ENCODE measurements around the gene WDR64. TPM values are rescaled to one million over a fixed set of nuclear protein-coding genes. Genes with fewer than 3 reads are reported as not detected.
"Not testable (repeated sequence)": the region's sequence is repeated elsewhere in the genome, so short reads cannot be mapped to it uniquely, and the experiment has no call there.

The WDR64 gene
- total RNA-seq, 1 donor from 2014 or later: not detected

DNA sequence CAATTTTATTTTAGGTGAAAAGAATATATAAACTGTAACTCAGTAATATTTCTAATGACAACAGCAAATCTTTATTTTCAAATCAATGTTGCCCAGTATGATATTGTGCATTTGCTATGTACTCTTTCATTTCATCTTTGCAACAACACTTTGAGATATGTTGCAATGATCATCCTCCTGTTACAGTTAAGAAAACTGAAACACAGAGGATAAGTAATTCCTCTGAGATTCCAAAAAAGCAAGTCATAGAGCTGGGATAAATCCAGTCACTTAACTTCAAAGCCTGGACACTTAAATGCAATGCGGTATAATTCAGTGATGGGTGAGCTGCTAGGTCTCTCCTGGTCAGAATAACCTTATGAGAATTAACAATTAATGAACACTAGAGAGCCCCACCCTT lies 147.3 kb downstream of the WDR64 start:
- DNase-seq (ENCODE audit: low spot score): no peak

DNA sequence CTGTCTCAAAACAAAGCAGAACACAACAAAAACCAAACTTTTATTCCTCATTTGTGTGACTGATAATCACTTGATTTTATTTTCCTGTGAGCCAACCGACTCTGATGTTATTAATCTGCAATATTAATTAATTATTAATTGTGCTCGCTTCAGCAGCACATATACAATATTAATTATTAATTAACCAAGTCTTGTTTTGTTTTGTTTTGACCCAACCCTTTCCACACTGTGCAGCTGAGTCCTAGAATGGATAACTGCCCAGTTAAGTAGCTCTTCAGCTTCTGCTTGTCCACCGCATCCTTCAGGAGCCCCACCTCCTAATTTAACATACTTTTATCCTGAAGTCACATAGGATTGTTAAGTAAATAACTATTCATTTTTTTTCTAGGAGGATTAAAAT lies 148.6 kb downstream of the WDR64 start:
- DNase-seq (ENCODE audit: low spot score): no peak

DNA sequence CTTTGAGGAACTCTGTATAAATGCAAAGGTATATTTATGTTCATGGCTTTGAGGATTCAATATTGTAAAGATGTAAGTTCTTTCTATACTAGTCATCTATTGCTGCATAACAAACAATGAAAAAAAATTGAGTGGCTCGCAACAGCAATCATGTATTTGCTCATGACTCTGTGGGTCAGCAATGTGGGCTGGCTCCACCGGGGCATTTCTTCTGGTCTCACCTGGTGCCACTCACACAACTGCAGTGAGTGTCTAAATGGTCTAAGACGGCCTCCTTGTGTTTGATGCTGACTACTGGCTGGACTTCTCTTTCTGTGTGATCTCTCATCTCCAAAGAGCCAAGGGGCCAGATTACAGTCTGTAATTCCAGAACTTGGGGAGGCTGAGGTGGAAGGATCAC lies 150.8 kb downstream of the WDR64 start:
- no peak for DNase-seq (ENCODE audit: low spot score)

DNA sequence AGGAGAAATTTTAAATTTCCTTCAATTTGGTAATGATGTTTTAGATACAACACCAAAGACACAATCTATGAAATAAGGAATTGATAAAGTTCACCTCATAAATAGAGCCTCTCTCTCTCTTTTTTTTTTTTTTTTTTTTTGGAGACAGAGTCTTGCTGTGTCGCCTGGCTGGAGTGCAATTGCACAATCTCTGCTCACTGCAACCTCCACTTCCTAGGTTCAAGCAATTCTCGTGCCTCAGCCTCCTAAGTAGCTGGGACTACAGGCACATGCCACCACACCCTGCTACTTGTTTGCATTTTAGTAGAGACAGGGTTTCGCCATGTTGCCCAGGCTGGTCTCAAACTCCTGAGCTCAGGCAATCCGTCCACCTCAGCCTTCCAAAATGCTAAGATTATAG lies 152.6 kb downstream of the WDR64 start:
- DNase-seq (ENCODE audit: low spot score): not testable (repeated sequence)

DNA sequence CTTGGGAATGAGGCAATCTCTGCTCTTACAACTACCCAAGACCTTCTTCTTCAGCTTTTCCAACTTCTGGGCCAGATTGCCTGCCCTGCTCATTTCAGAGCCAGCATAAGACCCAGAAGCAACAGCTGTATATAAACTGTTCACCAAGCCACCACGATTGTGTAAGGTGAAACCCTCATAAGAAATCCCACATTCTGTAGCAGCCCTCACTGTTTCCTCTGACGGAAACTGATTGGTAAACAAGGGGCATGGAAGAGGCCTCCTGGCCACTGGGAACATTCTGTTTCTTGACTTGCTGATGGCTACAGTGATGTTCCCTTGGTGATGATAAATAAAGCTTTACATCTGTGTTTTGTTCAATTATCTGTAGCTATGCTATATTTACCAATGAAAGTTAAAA lies 156.2 kb downstream of the WDR64 start:
- no peak for DNase-seq (ENCODE audit: low spot score)

DNA sequence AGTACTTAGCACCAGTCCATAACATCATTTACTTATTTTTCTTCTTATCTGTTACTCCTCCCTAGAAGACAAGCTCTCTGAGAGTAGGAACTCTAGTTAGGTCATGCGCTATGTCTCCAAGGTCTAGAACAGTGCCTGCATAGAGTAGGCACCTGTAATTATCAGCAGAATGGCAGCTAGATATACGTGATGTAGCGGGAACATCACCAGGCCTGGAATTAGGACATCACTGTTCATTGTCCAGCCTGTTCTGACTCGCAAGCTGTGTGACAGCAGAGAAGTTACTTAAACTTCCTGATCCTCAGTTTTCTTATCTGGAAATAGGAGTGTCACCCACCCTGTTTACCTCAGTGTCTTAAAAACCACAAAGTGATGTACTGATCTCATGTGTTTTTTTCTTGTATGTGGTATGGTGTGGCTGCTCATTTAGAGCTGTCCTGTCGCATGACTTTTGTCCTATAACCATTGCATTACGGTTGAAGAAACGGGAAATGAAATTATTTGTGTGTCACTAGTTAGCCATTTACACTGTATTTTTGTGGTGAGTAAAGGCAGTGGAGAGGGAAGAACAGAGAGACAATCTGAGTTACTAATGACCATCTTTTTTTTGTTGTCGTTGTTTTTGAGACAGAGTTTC lies 158.8 kb downstream of the WDR64 start:
- DNase-seq (ENCODE audit: low spot score): no peak

DNA sequence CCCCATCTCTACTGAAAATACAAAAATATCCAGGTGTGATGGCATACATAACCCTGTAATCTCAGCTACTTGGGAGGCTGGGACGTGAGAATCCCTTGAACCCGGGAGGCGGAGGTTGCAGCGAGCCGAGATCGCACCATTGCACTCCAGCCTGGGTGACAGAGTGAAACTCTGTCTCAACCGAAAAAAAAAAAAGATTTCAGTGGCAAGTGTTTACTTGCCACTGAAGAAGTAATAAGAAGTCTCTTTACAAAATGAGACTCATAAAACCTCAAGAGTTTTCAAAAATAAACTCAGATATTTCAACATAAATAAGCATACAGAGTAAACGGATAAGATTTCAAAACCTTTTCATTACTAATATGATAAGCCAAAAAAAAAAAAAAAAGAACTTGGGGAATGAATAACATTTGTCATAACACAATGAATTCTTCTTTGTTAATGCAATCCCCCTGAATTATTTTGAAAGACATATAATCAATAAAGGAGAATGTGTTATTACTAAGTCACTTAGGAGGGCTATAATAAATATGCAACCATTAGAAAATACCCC lies 161.8 kb downstream of the WDR64 start:
- no peak for DNase-seq (ENCODE audit: low spot score)

DNA sequence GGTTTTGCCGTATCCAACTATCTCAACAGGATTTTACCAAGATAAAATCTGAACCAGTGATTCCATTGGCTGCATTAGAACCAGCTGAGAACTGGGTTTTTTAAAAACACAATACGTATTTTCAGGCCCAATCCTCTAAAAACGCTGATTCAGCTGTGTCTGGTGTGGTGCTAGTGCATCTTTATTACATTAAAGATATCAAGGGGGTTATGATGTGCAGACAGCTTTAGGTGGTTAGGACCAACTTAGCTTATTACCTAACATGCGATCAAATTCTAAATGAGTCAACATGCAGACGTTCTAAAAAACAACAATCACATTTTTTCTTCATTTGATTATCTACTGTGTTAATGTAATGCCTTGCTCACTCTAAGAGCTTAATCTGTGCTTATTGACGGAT lies 163.9 kb downstream of the WDR64 start:
- no peak for DNase-seq (ENCODE audit: low spot score)

DNA sequence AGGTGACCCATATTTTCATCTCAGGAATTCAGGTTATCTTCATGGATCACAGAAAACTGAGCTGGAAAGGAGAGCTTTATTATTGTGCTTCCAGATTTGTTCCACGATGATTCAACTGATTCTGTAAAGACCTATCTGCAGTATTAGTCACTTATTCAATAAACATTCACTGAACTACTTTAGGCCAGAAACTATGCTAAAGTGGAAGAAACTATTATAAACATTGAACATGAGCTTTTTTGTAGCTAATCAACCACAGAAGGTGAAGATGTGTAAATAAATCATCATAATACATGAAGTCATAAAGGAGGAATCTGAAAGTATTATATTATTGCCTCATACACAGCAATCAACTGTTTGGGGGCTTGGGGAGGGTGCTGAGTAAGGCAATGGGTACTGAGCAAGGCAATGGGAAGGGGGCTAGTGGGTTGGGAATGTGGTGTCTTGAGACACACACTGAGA lies 165.3 kb downstream of the WDR64 start:
- DNase-seq (ENCODE audit: low spot score): no peak

DNA sequence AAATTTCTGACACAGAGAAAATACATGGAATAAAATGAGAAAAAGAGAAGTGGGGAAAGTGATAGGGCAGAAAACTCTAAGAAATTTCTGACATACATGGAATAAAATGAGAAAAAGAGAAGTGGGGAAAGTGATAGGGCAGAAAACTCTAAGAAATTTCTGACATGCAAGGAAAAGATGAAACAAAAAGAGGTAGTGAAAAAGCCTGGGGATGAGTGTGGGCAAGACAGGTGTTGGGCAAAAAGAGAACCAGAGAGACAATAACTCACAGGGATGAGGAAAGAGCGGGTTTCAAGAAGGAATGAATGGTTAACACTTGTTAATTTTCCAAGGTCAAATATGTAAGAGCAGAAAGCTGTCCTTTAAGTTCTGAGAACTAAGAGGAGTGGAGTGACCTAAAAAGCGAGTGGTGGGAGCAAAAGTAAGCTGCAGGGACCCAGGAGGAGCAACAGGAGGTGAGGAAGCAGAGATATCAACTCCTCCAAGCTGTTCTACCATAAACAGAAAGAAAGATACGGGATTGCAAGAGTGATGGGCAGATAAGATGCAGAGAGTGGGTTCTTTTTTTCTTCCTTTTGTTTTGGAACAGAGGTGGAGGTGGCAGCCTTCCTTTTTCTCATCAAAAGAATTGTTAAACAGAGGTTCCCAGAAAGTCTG lies 166.0 kb downstream of the WDR64 start:
- no peak for DNase-seq (ENCODE audit: low spot score)

DNA sequence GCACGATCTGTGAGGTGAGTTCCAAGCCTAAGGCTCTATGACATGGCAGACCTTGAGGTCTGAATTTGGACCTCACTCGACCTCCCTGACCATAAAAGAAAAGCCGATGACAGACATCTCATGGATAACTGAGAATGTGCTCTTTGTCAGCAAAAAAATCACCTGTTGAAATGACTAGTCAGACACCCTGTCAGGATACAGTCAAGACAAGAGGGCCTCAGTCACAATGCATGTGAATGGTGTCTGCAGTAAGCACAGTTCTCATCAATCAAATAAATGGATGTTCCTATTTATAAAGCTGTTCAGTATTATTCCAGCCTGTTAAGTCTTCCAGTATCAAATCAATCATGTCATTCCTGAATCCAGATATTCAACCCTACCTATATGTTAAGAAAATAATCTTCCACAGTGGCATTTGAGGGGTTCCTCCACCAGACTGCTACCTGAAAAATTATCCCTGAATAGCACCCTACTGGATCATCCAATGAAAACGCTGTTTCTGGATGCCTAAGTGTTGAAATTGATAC lies 167.3 kb downstream of the WDR64 start:
- no peak for DNase-seq (ENCODE audit: low spot score)

DNA sequence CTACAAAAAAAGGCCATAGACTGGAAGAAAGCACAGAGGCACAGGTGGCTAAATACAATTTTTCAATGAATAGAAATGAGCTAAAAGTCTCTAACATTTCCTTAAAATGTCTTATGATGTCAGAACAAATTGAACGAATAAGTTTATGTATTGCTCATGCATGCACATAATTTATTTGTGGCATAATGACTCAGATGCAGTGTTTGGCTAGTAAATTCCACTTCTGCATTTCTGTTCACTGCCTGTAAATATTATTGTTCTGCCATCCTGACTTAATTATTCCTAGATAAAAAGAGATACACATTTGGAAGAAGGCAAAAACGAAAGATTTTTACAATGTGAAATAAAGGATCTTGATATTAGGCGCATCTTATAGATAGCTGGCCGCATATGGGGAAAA lies 169.3 kb downstream of the WDR64 start:
- no peak for DNase-seq (ENCODE audit: low spot score)

DNA sequence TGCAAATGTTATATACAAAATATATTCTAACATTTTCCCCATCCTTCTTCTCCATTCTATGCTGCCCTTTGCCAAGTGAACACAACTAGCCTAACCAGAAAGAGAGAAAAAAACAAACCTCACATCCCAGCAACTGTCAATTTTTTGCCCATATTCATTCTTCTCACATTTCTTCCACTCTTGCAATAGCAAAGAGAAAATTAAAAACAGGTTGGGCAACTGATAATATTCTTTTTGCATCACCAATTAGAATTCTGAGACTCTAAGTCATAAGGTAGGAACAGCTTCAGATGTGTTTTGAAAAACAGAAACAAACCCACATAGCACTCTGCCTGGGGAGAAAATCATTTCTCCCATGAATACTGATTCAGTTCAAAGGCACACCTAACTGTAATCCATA lies 170.8 kb downstream of the WDR64 start:
- no peak for DNase-seq (ENCODE audit: low spot score)

DNA sequence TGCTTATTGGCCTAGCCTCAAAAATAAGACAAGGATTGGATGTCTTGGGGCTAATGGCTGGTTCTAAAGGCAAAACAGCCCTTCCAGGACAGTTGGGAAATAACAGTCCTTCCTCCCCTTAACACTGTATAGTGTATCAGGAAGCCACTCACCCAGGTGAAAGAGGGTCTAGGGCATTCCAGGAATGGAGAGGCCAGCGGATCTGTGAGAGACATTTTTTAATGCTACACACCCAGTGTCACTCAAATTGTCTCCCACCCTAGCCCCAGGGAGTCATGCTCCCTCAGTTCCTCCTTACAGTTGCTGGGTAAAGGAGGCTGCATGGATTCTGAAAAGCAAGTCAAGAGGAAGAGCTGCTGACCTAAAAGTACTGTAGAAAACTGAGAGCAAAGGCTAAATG lies 171.8 kb downstream of the WDR64 start:
- DNase-seq (ENCODE audit: low spot score): no peak

DNA sequence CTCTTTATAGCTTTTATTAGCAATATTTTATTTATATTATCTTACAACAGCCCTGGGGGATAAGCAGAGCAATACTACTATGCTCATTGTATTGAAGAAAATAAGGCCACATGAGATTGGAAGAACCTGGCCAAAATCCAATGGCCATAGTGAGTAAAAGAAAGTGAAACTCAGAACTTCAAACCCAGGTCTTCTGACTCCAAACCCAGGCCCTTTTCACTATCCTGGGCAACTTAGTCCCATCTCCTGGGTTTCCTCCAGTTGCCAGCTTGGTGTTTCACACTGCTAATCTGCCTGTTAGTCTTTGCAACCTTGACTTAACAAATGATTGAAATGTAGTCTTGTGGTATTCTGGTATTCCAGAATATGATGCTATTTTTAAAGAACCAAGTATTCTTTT lies 173.5 kb downstream of the WDR64 start:
- DNase-seq (ENCODE audit: low spot score): no peak

DNA sequence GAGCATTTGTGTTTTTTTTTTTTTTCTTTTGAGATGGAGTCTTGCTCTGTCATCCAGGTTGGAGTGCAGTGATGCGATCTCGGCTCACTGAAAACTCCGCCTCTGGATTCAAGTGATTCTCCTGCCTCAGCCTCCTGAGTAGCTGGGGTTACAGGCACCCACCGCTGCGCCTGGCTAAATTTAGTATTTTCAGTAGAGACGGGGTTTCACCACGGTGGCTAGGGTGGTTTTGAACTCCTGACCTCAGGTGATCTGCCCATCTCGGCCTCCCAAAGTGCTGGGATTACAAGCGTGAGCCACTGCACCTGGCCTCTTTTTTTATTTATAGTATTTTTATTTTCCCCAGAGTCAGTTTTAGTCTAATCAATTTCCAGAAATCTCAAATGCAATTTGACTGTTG lies 174.5 kb downstream of the WDR64 start:
- not testable (repeated sequence) for DNase-seq (ENCODE audit: low spot score)

DNA sequence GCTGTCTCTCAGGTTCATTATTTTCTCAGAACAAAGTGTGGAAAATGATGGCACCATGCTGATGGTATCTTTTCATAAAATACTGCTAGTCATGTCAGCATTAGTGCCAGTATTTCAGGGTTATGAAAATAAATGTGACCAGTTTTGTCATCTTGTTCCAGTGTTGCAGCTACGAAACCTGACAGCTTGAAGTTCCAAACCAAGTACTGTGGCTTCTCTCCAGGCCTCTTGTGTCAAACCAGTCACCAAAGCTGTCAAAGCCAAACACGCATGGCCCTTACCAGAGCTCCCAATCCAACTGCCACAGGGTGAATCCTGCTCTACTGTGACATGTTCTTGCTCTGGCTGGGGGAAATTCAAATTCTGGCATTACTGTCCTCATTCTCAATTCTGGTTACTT lies 175.2 kb downstream of the WDR64 start:
- no peak for DNase-seq (ENCODE audit: low spot score)

DNA sequence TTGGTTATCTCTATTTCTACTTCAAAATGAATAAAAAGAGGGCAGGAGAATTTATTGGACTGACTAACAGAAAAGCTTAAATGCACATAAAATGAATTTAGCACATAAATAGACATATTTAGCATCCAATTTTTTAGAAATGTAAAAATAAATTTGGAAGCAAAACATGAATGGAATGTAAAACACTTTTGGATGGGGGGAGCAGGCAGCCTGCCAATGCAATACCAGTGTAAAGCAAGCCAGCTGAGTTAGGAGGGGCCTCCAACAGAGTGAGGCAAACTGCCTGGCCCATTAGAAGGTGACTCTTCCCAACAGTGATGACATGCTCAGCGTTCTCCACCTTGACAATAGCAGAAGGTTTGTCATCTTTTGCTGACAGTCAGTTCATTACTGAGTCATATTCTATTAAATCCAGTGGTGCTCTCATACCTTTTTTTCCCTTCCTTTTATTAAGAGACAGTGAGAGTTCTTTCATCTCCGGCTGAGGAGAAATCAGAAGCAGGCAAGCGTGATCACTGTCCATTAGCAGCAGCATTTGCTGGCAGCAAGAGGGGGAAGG lies 176.5 kb downstream of the WDR64 start:
- DNase-seq (ENCODE audit: low spot score): no peak

DNA sequence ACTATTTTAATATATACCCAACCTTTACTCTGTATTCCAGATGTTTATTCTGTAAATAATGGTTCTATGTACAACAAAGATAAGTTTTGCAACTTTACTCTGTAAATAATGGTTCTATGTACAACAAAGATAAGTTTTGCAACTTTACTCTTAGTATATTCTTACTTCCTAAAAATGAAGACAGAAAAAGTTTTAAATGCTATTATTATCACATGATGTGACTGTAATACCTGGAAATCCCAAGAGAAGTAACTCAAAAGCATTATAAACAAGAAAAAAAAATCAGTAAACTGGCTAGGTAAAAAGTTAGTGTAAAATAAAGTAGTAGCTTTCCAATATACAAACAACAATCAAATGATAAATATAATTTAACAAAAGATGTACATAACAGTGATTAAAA lies 177.4 kb downstream of the WDR64 start:
- no peak for DNase-seq (ENCODE audit: low spot score)

DNA sequence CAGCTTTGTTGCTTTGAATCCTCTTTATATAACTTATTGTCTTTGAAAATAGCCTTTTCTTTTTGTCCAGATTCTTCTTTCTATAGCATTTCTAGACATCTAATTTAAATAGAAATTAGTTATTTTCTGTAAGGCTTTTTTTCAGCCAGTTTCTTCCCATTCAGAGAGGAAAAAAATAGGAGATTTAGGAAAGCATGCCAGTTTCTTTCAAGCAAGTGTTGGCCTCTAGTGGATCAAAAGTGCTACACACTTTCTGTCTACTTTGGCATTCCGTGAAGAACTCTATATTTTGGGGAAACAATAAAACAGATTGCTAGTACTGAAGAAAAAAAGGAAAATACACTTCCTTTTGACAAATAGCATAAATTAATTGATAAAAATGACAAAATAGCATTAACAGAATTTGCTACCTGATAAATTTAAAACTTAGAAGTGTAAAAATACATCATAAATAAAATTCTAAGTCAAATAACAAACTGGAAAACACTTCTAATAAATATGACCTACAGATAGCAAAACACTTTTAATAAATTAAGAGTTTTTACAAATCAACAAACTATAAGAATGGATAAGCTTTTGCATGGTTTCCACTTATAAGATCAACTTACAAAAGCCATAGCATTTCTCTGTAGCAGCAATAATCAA lies 182.8 kb downstream of the WDR64 start:
- DNase-seq (ENCODE audit: low spot score): no peak

DNA sequence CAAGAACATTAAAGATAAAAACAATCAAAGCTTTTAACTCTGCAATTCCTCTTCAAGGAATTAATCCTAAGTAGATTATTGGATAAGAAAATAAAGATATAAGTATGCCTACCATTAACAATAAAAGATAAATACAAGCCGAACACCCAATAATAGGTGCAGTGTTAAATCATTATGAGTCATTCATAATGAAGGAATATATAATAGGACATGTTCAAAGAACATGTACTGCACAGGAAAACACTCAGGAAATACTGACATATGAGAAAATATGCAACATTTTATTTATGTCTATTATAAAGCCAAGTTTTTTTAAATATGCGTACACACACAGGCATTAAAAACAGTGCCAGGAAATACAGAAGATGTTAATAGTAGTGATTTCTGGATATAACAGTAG lies 184.9 kb downstream of the WDR64 start:
- no peak for DNase-seq (ENCODE audit: low spot score)

DNA sequence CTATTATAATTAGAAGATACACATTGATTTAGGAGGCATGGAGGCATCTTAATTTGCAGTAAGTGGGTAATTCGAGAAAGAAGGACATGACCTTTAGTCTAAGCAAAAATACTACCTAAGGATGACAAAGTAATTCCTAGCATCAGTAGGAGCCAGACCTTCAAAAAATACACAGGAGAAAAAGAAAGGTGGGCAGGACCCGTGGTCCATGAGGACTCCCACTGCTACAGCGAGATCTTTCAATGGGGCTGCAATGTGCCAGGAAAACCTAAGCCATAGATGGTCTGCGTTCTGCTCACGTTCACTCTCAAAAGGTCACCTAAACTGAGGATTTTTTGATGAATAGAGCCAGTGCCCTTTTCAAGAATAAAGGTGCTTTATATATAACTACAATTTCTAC lies 185.3 kb downstream of the WDR64 start:
- no peak for DNase-seq (ENCODE audit: low spot score)
